Stimulated activated CD8-positive, alpha-beta memory T cell treated with anti-CD3 and anti-CD28 coated beads, Interleukin-15, amount 100 ng/mL, for 48 hours (primary cell): ENCODE data around the gene SYNM.
"Not testable (repeated sequence)": the region's sequence is repeated elsewhere in the genome, so short reads cannot be mapped to it uniquely, and the experiment has no call there.

Experiments used
- DNase-seq, 2 donors: peaks; one replicate each; pipeline ENCODE4 v3.0.0-alpha.2; 2020; ENCODE audit warnings: low read depth in 2 of 2

SYNM gene, protein sequence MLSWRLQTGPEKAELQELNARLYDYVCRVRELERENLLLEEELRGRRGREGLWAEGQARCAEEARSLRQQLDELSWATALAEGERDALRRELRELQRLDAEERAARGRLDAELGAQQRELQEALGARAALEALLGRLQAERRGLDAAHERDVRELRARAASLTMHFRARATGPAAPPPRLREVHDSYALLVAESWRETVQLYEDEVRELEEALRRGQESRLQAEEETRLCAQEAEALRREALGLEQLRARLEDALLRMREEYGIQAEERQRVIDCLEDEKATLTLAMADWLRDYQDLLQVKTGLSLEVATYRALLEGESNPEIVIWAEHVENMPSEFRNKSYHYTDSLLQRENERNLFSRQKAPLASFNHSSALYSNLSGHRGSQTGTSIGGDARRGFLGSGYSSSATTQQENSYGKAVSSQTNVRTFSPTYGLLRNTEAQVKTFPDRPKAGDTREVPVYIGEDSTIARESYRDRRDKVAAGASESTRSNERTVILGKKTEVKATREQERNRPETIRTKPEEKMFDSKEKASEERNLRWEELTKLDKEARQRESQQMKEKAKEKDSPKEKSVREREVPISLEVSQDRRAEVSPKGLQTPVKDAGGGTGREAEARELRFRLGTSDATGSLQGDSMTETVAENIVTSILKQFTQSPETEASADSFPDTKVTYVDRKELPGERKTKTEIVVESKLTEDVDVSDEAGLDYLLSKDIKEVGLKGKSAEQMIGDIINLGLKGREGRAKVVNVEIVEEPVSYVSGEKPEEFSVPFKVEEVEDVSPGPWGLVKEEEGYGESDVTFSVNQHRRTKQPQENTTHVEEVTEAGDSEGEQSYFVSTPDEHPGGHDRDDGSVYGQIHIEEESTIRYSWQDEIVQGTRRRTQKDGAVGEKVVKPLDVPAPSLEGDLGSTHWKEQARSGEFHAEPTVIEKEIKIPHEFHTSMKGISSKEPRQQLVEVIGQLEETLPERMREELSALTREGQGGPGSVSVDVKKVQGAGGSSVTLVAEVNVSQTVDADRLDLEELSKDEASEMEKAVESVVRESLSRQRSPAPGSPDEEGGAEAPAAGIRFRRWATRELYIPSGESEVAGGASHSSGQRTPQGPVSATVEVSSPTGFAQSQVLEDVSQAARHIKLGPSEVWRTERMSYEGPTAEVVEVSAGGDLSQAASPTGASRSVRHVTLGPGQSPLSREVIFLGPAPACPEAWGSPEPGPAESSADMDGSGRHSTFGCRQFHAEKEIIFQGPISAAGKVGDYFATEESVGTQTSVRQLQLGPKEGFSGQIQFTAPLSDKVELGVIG (N-terminal part only)

DNA sequence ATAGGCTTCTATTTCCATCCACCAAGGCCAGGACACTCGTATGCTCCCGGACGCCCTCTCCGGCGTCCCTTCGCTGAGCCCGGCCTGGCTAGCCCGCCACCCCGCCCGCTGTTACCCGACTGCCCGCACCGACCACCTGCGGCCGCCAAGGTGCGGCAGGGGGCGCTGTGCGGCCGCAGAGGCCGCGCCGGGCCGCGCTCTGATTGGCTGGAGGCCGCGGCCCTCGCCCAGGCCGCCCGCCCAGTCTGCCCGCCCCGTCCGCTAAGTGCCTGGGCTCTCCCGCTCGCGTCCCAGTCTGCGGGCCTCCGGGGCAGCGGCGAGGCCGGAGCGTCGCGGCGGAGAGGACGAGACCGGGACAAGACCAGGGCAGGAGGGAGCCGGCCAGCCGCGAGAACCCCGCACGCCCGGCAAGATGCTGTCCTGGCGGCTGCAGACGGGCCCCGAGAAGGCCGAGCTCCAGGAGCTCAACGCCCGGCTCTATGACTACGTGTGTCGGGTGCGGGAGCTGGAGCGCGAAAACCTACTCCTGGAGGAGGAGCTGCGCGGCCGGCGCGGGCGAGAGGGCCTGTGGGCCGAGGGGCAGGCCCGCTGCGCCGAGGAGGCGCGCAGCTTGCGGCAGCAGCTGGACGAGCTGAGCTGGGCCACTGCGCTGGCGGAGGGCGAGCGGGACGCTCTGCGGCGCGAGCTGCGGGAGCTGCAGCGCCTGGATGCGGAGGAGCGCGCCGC is at the start of gene SYNM:
SYNM (plus strand) TSS at position 293 of the 726 bp plus-strand sequence; CDS start at position 413, 120 bp downstream.
- peak; percentile 29 to 33 for DNase-seq

DNA sequence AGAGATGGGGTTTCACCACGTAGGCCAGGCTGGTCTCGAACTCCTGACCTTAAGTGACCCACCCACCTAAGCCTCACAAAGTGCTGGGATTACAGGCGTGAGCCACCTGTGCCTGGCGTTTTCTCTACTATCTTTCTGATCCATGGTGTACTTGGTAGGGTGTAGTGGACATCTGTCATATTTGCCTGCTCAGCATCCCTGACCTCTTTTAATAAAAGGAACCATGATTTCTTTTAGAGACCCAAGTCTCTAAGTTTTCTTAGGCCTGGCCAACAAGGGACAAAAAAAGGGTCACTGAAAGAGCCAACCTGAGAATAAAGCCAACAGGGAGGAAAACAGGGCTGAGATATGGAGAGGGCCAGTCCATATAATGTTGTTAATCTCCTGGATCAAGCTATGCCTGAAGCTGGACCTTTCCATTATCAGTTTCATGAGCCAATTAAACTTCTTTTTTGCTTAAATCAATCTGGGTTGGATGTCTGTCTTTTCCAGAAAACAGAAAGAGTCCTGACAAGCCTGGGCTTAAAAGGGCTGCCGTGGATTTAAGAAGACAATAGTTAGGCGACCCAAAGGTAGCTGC is 49.2 kb upstream of the SYNM start:
- no peak for DNase-seq

DNA sequence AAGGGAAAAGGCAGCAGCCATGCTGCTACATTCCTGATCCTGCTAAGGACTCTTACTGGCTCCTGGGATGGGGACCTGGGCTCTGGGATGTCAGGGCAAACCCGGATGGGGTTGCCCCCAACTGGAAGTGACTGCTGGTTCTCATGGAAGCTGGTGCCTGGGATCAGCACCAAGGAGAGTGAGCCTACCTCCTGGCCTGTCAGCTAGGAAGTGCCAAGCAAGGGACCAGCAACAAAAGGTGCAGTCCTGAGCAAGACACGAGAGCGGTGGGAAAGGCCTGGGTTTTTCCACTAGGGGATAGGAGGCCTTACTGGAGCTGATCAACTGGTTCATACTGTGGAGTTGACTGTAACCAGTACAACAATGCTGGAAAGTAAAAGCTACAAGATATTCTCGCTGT is 47.9 kb upstream of the SYNM start:
- no peak for DNase-seq

DNA sequence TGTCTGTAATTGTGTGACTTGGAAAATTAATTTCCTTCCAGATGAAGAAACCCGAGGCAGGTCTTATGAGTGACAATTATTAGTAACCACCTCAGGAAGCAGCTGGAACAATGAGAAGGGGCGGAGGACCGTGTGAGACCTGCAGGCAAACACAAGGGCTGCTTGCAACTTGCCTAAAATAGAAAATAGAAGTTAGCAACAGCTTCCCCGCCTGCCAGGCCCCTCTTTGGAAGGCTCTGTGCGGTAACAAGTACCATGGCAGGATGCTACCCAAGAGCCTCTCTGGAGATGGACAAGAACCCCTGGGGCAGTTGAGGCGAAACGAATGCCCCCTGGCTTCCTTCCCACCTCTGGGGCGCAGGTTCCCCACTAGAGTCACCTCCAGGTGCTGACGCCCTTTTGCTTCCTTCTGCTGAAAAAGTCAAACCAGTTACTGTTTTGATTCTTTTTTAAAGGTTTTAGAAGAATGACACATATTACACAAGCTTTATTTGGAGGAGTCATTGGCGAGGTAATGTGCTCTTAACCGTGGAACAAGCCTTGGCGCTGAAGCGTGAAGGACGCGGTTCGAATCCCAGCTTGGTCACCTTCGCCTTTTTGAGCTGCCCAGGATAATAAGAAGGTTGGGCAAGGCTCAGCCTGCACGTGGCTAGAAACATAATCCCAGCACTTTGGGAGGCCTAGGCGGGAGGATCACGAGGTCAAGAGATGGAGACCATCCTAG is 47.0 kb upstream of the SYNM start:
- DNase-seq = no peak

DNA sequence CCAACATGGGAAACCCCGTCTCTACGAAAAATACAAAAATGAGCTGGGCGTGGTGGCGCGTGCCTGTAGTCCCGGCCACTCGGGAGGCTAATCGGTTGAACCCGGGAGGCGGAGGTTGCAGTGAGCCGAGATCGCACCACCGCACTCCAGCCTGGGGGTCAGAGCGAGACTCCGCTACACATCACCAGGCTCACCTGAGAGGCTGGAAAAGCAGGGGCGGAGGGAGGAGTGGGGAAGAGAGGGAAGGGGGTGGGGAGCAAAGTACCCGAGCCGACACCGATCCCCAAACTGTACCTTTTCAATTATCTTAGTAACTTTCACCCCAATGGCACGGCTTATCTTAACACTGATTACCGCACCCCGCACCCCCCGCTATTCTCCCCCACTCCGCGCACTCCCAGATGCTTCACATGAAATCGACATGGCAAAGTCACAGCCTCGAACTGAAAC is 46.4 kb upstream of the SYNM start:
- DNase-seq = no peak

DNA sequence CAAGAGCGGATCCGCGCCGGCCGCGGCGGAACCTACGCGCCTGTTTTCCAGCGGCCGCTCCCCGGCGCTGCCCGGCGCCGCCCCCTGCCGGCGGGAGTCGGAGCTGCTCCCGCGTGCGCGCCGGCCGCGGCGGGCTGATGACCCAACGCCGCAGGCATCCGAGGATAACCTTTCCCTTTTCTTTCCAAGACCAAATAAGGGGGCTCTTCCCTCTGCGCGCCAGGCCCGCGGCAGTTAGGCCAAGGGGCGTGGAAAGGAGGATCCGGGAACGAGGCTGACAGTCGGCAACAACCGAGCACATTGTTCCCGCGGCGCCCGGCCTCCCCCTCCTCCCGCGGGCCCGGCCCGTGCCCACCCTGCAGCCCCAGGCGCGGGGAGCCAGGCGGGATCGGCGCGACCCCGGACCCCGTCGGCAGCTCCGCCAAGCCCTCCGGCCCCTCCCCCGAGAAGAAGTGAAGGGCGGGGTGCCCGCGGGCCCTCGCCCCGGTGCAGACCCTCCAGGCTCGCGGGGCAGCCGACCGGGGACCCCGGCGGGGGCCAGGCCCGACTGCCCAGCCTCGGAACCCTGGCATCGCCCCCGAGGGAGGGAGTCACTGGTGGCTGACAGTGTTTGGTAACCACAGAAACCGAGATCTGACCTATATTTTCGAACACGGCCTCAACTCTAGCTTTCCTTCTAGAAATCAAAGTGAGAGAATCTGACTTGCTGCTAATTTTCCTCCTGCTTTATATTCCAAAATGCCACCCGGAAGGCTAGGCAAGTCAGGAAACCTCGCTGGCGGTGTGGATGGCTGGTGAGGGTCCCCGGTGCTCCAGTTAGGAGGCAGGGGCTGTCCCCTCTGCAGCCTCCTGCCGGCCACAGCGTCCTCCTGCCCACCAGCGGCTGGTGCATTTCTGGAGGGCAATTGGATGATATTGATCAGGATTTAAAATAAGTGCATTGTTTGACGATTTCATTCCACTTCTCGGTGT is 45.6 kb upstream of the SYNM start:
- peak; percentile 13 to 31 for DNase-seq

DNA sequence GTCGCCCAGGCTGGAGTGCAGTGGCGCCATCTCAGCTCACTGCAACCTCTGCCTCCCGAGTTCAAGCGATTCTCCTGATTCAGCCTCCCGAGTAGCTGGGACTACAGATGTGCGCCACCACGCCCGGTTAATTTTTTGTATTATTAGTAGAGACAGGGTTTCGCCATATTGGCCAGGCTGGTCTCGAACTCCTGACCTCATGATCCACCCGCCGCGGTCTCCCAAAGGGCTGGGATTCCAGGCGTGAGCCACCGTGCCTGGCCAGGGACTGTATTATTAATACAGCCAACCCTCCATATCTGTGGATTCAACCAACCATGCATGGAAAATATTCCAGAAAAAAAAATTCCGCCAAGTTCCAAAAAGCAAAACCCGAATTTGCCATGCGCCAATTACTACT is 44.7 kb upstream of the SYNM start:
- DNase-seq = not testable (repeated sequence)

DNA sequence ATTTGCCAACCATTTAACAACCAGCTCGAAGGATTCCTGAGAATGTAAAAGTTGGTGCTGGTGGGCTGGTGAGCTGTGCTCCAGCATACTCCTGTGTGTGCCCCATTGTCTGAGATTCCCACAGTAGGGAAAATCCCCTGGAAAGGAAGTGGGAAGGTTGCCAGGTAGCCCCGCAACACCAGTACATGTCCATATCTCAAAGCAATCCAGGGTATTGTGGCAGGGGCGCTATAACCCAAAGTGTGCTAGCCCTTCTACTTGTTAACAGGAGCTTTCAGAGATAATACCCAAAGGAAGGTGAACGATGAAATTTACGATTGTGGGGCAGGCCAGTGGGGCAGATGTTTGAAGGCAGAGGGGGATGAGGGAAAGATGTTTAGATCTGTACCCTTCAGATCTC is 42.7 kb upstream of the SYNM start:
- DNase-seq = no peak

DNA sequence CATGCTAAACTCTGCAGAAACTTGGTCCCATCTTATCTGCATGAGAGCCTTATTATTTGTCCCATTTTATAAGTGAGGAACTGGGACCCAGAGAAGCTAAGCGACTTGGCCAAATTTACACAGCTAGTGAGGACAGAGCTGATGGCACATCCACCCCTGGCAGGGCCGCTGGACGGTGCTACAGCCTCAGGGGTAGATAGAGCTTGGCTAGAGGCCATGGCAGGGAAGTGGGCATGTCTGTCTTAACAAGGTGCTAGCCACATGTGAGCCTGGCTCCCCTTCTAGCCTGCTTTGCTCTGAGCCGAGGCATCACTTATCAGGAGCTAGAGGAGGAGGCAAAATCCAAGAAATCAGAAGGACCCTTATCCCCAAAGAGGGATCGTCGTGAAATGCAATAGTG is 36.7 kb upstream of the SYNM start:
- DNase-seq = no peak

DNA sequence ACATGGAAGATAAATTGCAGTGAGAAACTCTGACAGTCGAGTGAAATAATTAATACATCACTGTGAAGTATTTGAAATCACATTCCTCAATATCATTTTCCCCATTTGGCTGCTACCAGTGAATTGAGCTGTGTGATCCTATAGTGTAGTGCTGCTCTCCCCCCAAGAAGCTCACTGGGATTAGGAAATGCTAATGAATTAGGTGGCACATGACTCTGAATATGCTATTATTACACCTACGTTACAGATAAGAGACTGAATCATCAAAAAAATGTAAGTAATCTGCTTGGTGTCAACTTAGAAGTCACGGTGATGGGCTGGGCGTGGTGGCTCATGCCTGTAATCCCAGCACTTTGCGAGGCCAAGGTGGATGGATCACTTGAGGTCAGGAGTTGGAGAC is 34.7 kb upstream of the SYNM start:
- no peak for DNase-seq

DNA sequence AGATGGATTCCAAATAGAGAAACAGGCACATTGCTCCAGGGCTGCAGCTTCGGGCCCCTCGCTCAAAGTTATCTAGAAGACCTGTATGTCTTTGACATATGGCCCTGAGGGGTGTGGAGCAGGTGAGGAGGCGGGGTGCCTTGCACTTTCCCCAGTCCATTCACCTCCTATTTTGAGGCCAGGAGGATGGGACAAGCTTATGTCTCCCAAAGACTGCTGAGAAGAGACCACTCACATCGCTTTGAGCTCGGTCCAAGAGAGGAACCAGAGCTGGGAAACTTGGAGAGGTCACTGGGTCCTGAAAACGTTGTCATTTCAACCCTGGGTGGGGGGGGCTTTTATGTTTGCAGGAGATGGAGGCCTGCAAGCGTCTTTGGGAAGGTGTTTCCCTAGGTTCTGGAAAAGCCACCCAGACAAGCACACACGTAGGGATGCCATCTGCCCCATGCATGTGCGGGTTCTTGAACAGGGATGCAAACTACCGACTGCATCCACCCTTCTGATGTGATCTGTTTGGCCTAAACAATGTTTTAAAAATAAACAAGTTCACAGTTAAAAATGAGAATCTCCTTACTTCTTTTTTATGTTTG is 33.7 kb upstream of the SYNM start:
- no peak for DNase-seq

DNA sequence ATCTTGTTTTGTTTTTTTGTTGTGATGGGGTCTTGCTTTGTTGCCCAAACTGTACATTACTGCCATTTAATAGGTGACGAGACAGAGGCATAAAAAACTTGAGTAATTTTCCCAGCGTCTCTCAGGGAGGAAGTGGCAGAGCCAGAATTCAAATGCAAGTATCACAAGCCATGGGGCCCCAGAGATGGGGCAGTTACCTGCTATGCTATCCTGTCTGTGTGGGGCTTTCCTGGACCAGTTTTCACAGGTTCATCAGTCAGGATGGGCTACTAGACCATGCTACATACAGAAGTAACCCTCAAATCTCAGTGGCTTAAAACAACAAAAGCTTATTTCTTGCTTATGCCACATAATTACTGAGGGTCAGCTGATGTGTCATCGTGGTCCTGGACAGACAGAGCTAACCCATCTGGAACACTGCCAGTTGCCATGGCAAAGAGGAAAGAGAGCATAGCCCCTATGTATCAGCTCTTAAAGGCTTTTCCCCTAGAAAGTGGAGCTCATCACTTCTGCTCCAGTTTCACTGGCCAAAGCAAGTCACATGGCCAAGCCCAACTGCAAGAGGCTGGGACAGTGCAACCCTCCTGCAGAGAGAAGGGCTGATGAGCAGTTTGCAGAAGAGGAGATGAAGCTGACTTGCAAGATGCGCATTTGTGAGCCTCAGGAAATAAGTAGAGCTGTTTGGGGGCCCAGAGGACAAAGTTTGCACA is 31.7 kb upstream of the SYNM start:
- no peak for DNase-seq

DNA sequence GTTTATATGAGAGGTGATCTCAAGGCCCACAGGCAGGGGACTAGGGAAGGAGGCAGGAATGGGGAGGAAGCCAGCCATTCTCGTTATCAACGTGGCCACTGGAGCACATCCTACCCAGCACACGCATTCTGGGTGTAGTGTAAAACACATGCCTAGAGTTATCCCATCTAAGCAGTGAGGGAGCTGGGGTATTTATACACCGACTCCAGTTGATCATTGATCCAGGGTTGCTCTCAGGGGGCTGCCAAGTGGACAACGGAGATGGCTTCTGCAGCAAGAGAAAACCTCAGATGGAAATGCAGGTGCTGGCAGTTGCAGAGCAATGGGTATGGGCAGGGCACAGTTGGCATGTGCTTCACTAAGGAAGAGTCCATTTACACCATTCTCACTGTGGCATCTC is 30.4 kb upstream of the SYNM start:
- no peak for DNase-seq

DNA sequence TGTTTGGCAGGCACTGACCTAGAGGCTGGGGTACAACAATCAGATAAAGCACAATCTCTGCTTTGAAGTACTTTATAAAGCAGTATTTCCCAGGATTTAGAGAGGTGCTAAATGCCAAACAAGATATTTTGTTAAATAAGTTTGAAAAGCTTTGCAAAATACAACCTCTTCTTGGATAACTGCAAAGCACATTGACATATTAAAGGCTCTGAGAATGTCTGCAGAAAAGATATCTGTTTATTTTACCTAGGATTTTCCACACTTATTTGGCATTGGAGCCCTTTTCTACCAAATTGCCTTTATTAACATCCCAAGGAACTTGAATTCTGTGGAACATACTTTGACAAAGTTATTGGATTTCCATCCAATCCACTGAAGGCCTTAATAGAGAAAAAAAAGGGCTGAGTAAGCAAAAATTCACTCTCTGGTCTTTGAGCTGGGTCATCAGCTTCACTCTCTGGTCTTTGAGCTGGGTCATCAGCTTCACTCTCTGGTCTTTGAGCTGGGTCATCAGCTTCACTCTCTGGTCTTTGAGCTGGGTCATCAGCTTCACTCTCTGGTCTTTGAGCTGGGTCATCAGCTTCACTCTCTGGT is 29.7 kb upstream of the SYNM start:
- not testable (repeated sequence) for DNase-seq

DNA sequence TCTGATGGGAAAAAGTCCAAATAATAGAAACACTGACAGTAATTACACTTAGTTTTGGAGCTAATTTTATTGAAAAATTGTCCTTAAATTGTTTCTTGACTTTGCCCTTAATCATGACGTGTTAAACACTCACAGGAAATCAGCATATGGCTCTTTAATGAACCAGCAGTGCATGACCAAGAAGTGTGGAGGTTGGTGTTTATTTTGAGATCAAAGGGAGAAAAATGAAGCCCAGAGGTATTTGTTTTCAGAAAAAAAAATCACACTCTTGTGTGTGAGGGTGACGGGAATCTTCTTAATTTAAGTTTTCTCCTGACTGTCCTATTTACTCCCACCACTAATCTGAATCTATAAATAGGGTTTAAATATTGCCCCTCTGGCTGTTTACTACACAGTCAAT is 28.8 kb upstream of the SYNM start:
- no peak for DNase-seq

DNA sequence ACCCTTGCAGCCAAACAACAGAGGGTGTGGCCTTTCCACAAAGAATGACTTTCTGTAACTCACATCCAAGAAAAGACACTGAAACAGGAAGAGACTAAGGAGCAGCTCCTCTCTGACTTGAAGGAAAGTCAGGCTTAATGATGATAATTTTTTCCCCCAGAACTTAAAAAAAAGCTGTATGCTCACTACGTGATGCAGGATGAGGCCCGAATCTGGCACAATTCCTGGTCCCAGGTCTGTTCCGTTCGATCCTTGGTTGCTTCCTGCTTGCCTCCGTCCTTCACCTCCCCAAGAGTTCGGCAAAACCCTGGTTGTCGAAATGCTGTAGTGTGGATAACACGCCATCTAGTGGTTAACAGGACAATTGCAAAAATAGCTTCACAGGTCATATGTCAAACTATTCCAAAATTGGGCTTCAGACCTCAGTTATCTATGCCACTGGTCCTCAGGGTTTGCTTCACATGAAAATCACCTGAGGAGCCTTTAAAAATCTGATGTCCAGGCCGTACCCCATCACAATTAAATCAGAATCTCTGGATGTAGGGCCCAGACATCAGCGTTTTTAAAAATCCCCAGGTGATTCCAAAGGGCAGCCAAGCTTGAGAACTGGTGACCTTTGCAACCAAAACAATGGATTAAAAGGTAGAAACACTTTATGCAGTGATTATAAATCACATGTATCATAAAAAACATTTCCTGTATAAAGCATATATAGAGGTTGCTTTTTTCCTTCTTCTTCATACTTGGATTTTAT is 28.1 kb upstream of the SYNM start:
- DNase-seq = peak in 1 of 2 donors; percentile 5

DNA sequence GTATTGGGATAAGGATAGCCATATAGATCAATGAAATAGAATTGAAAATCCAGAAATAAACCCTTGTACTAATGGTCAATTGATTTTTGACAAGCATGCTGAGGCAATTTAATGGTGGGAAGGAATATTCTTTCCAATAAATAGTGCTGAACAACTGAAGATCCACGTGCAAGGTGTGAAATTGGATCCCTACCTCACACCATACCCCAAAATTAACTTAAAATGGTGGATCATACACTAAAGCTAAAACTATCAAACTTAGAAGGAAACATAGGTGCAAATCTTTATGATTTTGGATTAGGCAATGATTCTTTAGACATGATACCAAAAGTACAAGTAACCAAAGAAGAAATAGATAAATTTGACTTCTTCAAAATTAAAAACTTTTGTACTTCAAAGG is 22.1 kb upstream of the SYNM start:
- no peak for DNase-seq
